ENCODE results near the gene SEMA6D. TPM values are rescaled to one million over a fixed set of nuclear protein-coding genes. Genes with fewer than 3 reads are reported as not detected.

Gene SEMA6D
- polyA plus RNA-seq, 3 donors: 28.4 to 38.1 (median 31.9) TPM

DNA sequence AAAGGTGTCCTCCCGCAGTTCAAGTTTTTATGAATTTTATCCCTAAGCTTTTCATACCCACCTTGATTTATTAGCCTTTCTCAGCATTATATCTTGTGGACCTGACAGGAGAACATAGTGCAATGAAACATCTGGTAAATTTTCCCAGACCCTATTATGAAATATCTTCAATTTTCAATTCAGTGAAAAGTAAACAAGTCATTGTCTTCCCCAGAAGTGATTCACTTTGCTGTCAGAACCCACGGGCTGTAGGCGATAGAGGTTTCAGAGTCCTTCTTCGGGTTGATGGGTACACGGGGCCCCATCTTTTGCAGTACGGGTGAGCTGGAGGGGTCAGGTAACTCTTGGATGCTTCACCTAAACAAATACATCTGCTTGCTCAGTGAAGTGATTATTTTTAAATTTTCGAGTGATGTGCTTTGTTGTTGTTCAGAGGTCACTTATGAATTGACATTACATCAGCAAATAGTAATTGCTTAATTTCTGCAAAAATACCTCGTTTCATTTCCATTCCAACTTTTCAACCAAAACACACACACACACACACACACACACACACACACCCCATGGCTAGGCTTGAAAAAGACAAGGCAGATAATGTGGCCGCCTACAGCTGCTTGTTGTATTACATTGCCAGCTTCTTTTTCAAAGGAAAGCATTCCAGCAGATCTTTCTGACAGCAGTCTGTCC lies 102.9 kb downstream of the SEMA6D start:
- no peak for DNase-seq (ENCODE audit: low read depth in 3 of 3, low spot score in 2 of 3)

DNA sequence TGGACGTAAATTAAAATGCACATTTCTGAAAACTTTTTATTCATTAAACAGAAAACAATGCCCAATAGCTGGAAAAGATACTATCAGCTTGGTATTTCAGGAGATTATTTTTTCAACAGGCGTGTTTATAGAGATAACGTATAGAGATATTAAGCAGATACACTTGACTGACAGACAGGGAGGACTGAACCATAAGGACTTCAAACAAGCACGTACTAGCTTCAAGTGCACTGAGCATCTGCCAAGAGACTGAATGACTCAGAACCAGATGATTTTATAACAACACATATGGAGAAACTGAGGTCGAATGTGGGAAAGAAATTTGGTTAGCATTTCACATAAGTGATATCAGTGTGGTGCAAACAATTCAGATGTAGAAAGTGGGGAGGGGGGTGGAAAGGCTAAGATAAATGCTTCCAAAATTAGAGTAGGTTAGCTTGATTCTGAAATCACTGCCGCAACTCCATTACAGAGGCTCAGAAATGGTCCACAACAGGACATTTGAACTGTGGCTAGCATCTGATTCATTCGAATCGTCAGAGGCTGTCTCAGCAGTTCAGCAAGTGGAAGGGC lies 103.5 kb downstream of the SEMA6D start:
- no peak for DNase-seq (ENCODE audit: low read depth in 3 of 3, low spot score in 2 of 3)

DNA sequence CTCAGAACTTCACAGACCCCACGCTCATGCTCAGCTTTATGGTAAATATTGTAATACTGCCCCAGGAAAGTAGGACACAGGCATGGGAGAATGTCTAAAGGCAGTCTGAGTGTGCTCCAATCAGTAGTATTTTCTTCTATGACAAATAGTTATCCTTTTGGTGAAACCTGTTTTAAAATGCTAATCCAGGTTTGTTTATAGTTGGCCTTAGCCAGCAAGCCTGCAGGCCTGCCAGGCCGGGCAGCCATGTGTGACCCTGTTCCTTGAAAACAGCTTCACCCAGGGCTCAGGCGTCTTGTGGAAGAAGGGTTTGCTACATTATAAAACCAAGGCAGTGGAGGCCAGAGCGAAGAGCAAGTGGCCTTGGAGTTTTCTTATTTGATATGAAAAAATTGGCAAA lies 104.7 kb downstream of the SEMA6D start:
- peak; percentile 10 to 29 (median 24) for DNase-seq (ENCODE audit: low read depth in 3 of 3, low spot score in 2 of 3)
